Chondrocyte (in vitro differentiated cells): ENCODE results near the gene PKP2. TPM values are rescaled to one million over a fixed set of nuclear protein-coding genes. Genes with fewer than 3 reads are reported as not detected.

ENCODE experiments used
- DNase-seq: peaks from one replicate; pipeline ENCODE4 v3.0.0; 2021; ENCODE audit warnings: mixed read lengths, low spot score
- H3K27ac Mint-ChIP-seq: one replicate; pipeline ENCODE4 v1.8.0; 2021; ENCODE audit warnings: mild to moderate bottlenecking, moderate library complexity, mixed read lengths; ENCODE audit not compliant: unreplicated experiment
- H3K27me3 Mint-ChIP-seq: 2 replicates; pipeline ENCODE4 v1.8.0; 2021; ENCODE audit warnings: low read depth, mixed read lengths
- H3K36me3 Mint-ChIP-seq: 2 replicates; pipeline ENCODE4 v1.8.0; 2021; ENCODE audit warnings: low read depth, mixed read lengths
- H3K4me1 Mint-ChIP-seq: 2 replicates; pipeline ENCODE4 v1.8.0; 2021; ENCODE audit warnings: low read depth, mild to moderate bottlenecking, mixed read lengths
- H3K4me3 Mint-ChIP-seq: one replicate; pipeline ENCODE4 v1.8.0; 2021; ENCODE audit warnings: mild to moderate bottlenecking, moderate library complexity, mixed read lengths; ENCODE audit not compliant: unreplicated experiment
- H3K9me3 Mint-ChIP-seq: 2 replicates; pipeline ENCODE4 v1.8.0; 2021; ENCODE audit warnings: low read depth, mixed read lengths
- CTCF ChIP-seq: fragments of 200-600 bp; sonication (generic); IDR thresholded peaks from 2 replicates; pipeline ENCODE4 v1.5.0; 2021; ENCODE audit warnings: antibody characterized with exemption, mild to moderate bottlenecking, moderate library complexity
- total RNA-seq: library from RNA; stranded (reverse); gene quantifications from 3 replicates; pipeline ENCODE4 v1.2.1, GENCODE V29; 2021

PKP2 gene
- total RNA-seq, 1 donor from 2014 or later: 5.8 TPM

GRCh38 chr12:32907898-32908476 is 11.4 kb upstream of the PKP2 start:
- no peak for TF ChIP-seq CTCF
- no peaks in the 10 kb centered on the region for H3K36me3 Mint-ChIP-seq

GRCh38 chr12:32907166-32907565 is 10.6 kb upstream of the PKP2 start:
- no peak overlapping the region for H3K27ac Mint-ChIP-seq
- peaks cover 10% of the 10 kb centered on the region for H3K27me3 Mint-ChIP-seq
- peaks cover 4% of the 10 kb centered on the region for H3K4me1 Mint-ChIP-seq
- H3K36me3 Mint-ChIP-seq: no peaks in the 10 kb centered on the region
- no peaks in the 10 kb centered on the region for H3K9me3 Mint-ChIP-seq
- DNase-seq: no peak
- H3K4me3 Mint-ChIP-seq: no peak overlapping the region
- no peak for TF ChIP-seq CTCF

More at GRCh38 chr12:32907898-32908476, 11.4 kb upstream of the PKP2 start:
- DNase-seq: no peak
- H3K27ac Mint-ChIP-seq: no peak overlapping the region
- no peaks in the 10 kb centered on the region for H3K9me3 Mint-ChIP-seq
- H3K4me1 Mint-ChIP-seq: no peaks in the 10 kb centered on the region
- peaks cover 10% of the 10 kb centered on the region for H3K27me3 Mint-ChIP-seq
- no peak overlapping the region for H3K4me3 Mint-ChIP-seq

- H3K27me3 Mint-ChIP-seq: peaks cover 7% of the 10 kb centered on the region
- H3K4me3 Mint-ChIP-seq: no peak overlapping the region
- H3K4me1 Mint-ChIP-seq: peaks cover 9% of the 10 kb centered on the region
- no peak for DNase-seq
- TF ChIP-seq CTCF: no peak
- no peaks in the 10 kb centered on the region for H3K36me3 Mint-ChIP-seq
- no peaks in the 10 kb centered on the region for H3K9me3 Mint-ChIP-seq
- H3K27ac Mint-ChIP-seq: no peak overlapping the region
Observed at GRCh38 chr12:32906399-32907165, 10.0 kb upstream of the PKP2 start.

- no peak for DNase-seq
- Mint-ChIP-seq H3K4me1 (peaks cover 16% of the 10 kb centered on the region), H3K36me3 (no peaks in the 10 kb centered on the region), H3K27me3 (no peaks in the 10 kb centered on the region), H3K4me3 (no peak overlapping the region), H3K27ac (no peak overlapping the region), H3K9me3 (no peaks in the 10 kb centered on the region)
- TF ChIP-seq CTCF: no peak
Observed at GRCh38 chr12:32903763-32904162, 7.2 kb upstream of the PKP2 start.

- DNase-seq: no peak
- Mint-ChIP-seq H3K36me3 (no peaks in the 10 kb centered on the region), H3K27me3 (no peaks in the 10 kb centered on the region), H3K9me3 (no peaks in the 10 kb centered on the region), H3K27ac (no peak overlapping the region), H3K4me1 (peaks cover 16% of the 10 kb centered on the region), H3K4me3 (no peak overlapping the region)
- no peak for TF ChIP-seq CTCF
Observed at GRCh38 chr12:32903318-32903717, 6.7 kb upstream of the PKP2 start.
